H1 (cell line): Measurements from ENCODE around the gene CCDC88C.

Source experiments
- GTF2F1 ChIP-seq: IDR thresholded peaks from 2 replicates; pipeline ENCODE4 v1.6.1; 2012; ENCODE audit warnings: low read depth, low read length, improper control_type of control experiment, borderline replicate concordance
- POLR2AphosphoS5 ChIP-seq: IDR thresholded peaks from 2 replicates; pipeline ENCODE4 v1.6.1; 2011; ENCODE audit warnings: low read depth, low read length
- RFX5 ChIP-seq: IDR thresholded peaks from 2 replicates; pipeline ENCODE4 v1.6.1; 2011; ENCODE audit warnings: low read depth, low read length, improper control_type of control experiment, borderline replicate concordance
- RNF2 ChIP-seq: fragments of 200-900, 300-1000 bp; sonication (generic); IDR thresholded peaks from 2 replicates; pipeline ENCODE4 v1.7.1; 2016; ENCODE audit warnings: borderline replicate concordance, low read depth, mild to moderate bottlenecking, antibody characterized with exemption, low read length; ENCODE audit not compliant: poor library complexity, severe bottlenecking; ENCODE audit errors: missing control alignments
- TF ChIP-seq, protein P1 (sequence below): IDR thresholded peaks from 2 replicates; pipeline ENCODE4 v1.6.1; 2012; ENCODE audit warnings: low read length, inconsistent platforms

- no peak for TF ChIP-seq GTF2F1
- TF ChIP-seq, protein P1, sequence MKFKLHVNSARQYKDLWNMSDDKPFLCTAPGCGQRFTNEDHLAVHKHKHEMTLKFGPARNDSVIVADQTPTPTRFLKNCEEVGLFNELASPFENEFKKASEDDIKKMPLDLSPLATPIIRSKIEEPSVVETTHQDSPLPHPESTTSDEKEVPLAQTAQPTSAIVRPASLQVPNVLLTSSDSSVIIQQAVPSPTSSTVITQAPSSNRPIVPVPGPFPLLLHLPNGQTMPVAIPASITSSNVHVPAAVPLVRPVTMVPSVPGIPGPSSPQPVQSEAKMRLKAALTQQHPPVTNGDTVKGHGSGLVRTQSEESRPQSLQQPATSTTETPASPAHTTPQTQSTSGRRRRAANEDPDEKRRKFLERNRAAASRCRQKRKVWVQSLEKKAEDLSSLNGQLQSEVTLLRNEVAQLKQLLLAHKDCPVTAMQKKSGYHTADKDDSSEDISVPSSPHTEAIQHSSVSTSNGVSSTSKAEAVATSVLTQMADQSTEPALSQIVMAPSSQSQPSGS = no peak
- no peak for TF ChIP-seq RFX5
- no peak for TF ChIP-seq POLR2AphosphoS5
- TF ChIP-seq RNF2 = no peak
These were observed 61.3 kb downstream of the CCDC88C start for GRCh38 chr14:91356181-91356763.
